ENCODE results near the gene SLC13A4. TPM values are rescaled to one million over a fixed set of nuclear protein-coding genes. Genes with fewer than 3 reads are reported as not detected.

The SLC13A4 gene
- total and polyA plus RNA-seq, 4 donors = 0.01 to 0.17 (median 0.10) TPM

DNA sequence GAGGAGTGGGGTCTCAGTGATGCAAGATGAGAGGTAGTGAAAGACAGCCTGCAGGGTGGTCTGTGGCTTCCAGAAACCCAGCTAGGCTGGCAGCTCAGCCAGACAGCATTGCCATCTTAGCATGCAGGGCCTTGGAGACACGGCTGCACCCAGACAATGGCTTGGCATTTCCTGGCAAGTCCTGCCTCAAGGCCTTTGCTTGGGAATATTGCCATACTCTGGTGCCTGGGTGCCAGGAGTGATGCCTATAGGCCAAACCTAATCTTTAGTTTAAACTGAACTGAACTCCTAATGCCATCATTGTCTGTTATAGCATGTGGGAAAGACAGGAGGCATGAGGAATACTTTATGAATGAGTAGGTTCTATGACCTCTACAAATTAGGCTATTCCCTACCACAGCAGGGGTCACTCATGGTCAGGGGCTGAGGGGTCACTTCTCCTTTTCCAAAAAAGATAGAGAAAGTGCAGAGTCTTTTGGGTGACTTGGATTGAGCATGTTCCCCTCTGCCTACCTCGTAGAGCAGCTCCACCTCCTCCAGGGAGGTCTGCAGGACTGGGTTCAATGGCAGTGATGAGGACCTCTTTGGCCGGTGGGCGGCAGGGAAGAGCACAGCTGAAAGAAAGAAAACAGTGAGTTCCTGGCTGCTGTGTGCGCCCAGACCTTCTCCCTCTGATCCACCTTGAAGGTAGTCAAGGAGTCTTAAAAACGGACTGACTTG, 8.8 kb upstream of the SLC13A4 start:
- Histone ChIP-seq H3K4me1 (ENCODE audit: control insufficient read depth in 4 of 4, insufficient read depth in 4 of 4, low read length in 3 of 4) (no peaks in the 10 kb centered on the region), H3K9ac (ENCODE audit: low read depth in 1 of 2, low read length in 2 of 2) (no peak overlapping the region), H3K4me3 (ENCODE audit: low read depth in 1 of 3, low read length in 3 of 3) (no peak overlapping the region), H3K27ac (ENCODE audit: low read depth in 1 of 2, low read length in 2 of 2) (no peak overlapping the region), H3K36me3 (ENCODE audit: control insufficient read depth in 4 of 4, insufficient read depth in 3 of 4, low read depth in 1 of 4, low read length in 3 of 4) (no peaks in the 10 kb centered on the region), H3K27me3 (ENCODE audit: control insufficient read depth in 4 of 4, insufficient read depth in 4 of 4, low read length in 3 of 4) (no peaks in the 10 kb centered on the region), H3K9me3 (ENCODE audit: control insufficient read depth in 4 of 4, low read length in 3 of 4) (no peaks in the 10 kb centered on the region)
- TF ChIP-seq JUND (IDR thresholded peaks at IDR 0.05) = no peak
- no peak for TF ChIP-seq HNF4G (IDR thresholded peaks at IDR 0.05)
- TF ChIP-seq YY1 (IDR thresholded peaks at IDR 0.05) = no peak
- TF ChIP-seq, protein P1, sequence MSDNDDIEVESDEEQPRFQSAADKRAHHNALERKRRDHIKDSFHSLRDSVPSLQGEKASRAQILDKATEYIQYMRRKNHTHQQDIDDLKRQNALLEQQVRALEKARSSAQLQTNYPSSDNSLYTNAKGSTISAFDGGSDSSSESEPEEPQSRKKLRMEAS (IDR thresholded peaks at IDR 0.05) = no peak
- TF ChIP-seq, protein P2, sequence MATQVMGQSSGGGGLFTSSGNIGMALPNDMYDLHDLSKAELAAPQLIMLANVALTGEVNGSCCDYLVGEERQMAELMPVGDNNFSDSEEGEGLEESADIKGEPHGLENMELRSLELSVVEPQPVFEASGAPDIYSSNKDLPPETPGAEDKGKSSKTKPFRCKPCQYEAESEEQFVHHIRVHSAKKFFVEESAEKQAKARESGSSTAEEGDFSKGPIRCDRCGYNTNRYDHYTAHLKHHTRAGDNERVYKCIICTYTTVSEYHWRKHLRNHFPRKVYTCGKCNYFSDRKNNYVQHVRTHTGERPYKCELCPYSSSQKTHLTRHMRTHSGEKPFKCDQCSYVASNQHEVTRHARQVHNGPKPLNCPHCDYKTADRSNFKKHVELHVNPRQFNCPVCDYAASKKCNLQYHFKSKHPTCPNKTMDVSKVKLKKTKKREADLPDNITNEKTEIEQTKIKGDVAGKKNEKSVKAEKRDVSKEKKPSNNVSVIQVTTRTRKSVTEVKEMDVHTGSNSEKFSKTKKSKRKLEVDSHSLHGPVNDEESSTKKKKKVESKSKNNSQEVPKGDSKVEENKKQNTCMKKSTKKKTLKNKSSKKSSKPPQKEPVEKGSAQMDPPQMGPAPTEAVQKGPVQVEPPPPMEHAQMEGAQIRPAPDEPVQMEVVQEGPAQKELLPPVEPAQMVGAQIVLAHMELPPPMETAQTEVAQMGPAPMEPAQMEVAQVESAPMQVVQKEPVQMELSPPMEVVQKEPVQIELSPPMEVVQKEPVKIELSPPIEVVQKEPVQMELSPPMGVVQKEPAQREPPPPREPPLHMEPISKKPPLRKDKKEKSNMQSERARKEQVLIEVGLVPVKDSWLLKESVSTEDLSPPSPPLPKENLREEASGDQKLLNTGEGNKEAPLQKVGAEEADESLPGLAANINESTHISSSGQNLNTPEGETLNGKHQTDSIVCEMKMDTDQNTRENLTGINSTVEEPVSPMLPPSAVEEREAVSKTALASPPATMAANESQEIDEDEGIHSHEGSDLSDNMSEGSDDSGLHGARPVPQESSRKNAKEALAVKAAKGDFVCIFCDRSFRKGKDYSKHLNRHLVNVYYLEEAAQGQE (IDR thresholded peaks at IDR 0.05) = no peak
- TF ChIP-seq TAF1 (conservative IDR thresholded peaks at IDR 0.05) = no peak
- no peak for TF ChIP-seq NR2F2 (IDR thresholded peaks at IDR 0.05)
- no peak for TF ChIP-seq GABPA (IDR thresholded peaks at IDR 0.05 in 1 of 2, conservative IDR thresholded peaks at IDR 0.05 in 1 of 2)
- TF ChIP-seq RXRA (IDR thresholded peaks at IDR 0.05) = no peak
- TF ChIP-seq, protein P3, sequence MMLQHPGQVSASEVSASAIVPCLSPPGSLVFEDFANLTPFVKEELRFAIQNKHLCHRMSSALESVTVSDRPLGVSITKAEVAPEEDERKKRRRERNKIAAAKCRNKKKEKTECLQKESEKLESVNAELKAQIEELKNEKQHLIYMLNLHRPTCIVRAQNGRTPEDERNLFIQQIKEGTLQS (IDR thresholded peaks at IDR 0.05) = no peak
- TF ChIP-seq FOXA1 (IDR thresholded peaks at IDR 0.05) = no peak
- TF ChIP-seq, protein P4, sequence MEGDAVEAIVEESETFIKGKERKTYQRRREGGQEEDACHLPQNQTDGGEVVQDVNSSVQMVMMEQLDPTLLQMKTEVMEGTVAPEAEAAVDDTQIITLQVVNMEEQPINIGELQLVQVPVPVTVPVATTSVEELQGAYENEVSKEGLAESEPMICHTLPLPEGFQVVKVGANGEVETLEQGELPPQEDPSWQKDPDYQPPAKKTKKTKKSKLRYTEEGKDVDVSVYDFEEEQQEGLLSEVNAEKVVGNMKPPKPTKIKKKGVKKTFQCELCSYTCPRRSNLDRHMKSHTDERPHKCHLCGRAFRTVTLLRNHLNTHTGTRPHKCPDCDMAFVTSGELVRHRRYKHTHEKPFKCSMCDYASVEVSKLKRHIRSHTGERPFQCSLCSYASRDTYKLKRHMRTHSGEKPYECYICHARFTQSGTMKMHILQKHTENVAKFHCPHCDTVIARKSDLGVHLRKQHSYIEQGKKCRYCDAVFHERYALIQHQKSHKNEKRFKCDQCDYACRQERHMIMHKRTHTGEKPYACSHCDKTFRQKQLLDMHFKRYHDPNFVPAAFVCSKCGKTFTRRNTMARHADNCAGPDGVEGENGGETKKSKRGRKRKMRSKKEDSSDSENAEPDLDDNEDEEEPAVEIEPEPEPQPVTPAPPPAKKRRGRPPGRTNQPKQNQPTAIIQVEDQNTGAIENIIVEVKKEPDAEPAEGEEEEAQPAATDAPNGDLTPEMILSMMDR (IDR thresholded peaks at IDR 0.05; ENCODE audit: low read depth, low read length, missing input control) = no peak
- TF ChIP-seq, protein P5, sequence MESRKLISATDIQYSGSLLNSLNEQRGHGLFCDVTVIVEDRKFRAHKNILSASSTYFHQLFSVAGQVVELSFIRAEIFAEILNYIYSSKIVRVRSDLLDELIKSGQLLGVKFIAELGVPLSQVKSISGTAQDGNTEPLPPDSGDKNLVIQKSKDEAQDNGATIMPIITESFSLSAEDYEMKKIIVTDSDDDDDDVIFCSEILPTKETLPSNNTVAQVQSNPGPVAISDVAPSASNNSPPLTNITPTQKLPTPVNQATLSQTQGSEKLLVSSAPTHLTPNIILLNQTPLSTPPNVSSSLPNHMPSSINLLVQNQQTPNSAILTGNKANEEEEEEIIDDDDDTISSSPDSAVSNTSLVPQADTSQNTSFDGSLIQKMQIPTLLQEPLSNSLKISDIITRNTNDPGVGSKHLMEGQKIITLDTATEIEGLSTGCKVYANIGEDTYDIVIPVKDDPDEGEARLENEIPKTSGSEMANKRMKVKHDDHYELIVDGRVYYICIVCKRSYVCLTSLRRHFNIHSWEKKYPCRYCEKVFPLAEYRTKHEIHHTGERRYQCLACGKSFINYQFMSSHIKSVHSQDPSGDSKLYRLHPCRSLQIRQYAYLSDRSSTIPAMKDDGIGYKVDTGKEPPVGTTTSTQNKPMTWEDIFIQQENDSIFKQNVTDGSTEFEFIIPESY (IDR thresholded peaks at IDR 0.05) = no peak
- no peak for TF ChIP-seq RAD21 (IDR thresholded peaks at IDR 0.05)
- TF ChIP-seq SP1 (IDR thresholded peaks at IDR 0.05) = no peak
- TF ChIP-seq FOXA2 (IDR thresholded peaks at IDR 0.05) = no peak
- no peak for TF ChIP-seq EGR1 (IDR thresholded peaks at IDR 0.05; ENCODE audit: low read depth in 2 of 2)
- no peak for TF ChIP-seq HNF4A (conservative IDR thresholded peaks at IDR 0.05)
- no peak for DNase-seq (ENCODE audit: low spot score)
- WGBS = 83% methylated on average over 6 of the region's 6 CpGs

All from liver (tissue), 9 donors.